Endothelial cell of umbilical vein (primary cell): Measurements from ENCODE around the gene SEMA4C. TPM values are rescaled to one million over a fixed set of nuclear protein-coding genes. Genes with fewer than 3 reads are reported as not detected.

Experiments
- BruUV-seq: library from RNA; stranded (reverse); fragments of 400-500 nt; replicated peaks from 2 replicates; lab custom pipeline; 2021; lab: Mats Ljungman, UMichigan
- CTCF ChIA-PET: fragments of 300-600, 350-600 bp; sonication (Branson Sonifier 250); formaldehyde crosslinking; loops from one replicate; lab custom pipeline; 2021; ENCODE audit warnings: antibody characterized with exemption, inconsistent platforms; lab: Charles Lee
- POLR2A ChIA-PET: fragments of 300-600, 350-600 bp; sonication (Branson Sonifier 250); formaldehyde crosslinking; loops from one replicate; lab custom pipeline; 2021; ENCODE audit warnings: antibody characterized with exemption, inconsistent platforms; lab: Charles Lee
- DNase-seq: peaks from one replicate; pipeline ENCODE4 v3.0.0-alpha.2; 2011; ENCODE audit warnings: low read depth, low spot score
- FAIRE-seq: peaks from 2 replicates; lab custom pipeline; 2011; peaks lifted over from hg19 to GRCh38; lab: Jason Lieb, UNC
- H2AFZ ChIP-seq: 2 replicates; pipeline ENCODE4 v1.6.0; 2012; ENCODE audit warnings: low read depth, low read length, control low read depth, inconsistent platforms
- H3K27ac ChIP-seq: 2 replicates; pipeline ENCODE4 v1.5.1; 2011; ENCODE audit warnings: low read depth, mild to moderate bottlenecking, control low read depth, low read length, moderate library complexity; ENCODE audit not compliant: insufficient read depth
- H3K27me3 ChIP-seq, 2 experiments: 2 replicates each; pipeline versions ENCODE4 v1.6.0 to v1.6.1; 2011; ENCODE audit warnings: low read length in 2 of 2, mixed read lengths in 1 of 2; ENCODE audit not compliant: control insufficient read depth in 2 of 2, insufficient read depth in 2 of 2
- H3K36me3 ChIP-seq, 2 experiments: 2 replicates in 1 of 2; 3 replicates in 1 of 2; pipeline ENCODE4 v1.5.1; 2011; ENCODE audit warnings: low read length in 2 of 2, mild to moderate bottlenecking in 1 of 2, moderate library complexity in 1 of 2; ENCODE audit not compliant: control insufficient read depth in 2 of 2, insufficient read depth in 2 of 2; ENCODE audit errors: extremely low read depth in 1 of 2
- H3K4me1 ChIP-seq: 3 replicates; pipeline ENCODE4 v1.5.1; 2011; ENCODE audit warnings: mild to moderate bottlenecking, low read length; ENCODE audit not compliant: control insufficient read depth, insufficient read depth; ENCODE audit errors: extremely low read depth
- H3K4me2 ChIP-seq: 2 replicates; pipeline ENCODE4 v1.6.1; 2011; ENCODE audit warnings: low read length, control low read depth, mixed read lengths; ENCODE audit not compliant: insufficient read depth
- H3K4me3 ChIP-seq, 3 experiments: fragments of 200-600 bp in 1 of 3; sonication (generic), shearing (Covaris generic) in 1 of 3; replicated peaks in 1 of 3; 2 replicates each; pipeline ENCODE4 v1.5.1; 2011 to 2016; ENCODE audit warnings: control low read depth in 3 of 3, low read length in 3 of 3, mild to moderate bottlenecking in 2 of 3, inconsistent platforms in 1 of 3, low read depth in 1 of 3, moderate library complexity in 1 of 3; ENCODE audit not compliant: insufficient read depth in 1 of 3
- H3K79me2 ChIP-seq: 2 replicates; pipeline ENCODE4 v1.6.0; 2012; ENCODE audit warnings: low read length, inconsistent platforms; ENCODE audit not compliant: control insufficient read depth, insufficient read depth
- H3K9ac ChIP-seq: replicated peaks from 2 replicates; pipeline ENCODE3; 2011; ENCODE audit warnings: low read length, control low read depth; ENCODE audit not compliant: insufficient read depth; ENCODE audit errors: extremely low read depth
- H3K9me1 ChIP-seq: replicated peaks from 3 replicates; pipeline ENCODE4 v1.6.0; 2011; ENCODE audit warnings: mild to moderate bottlenecking, low read length; ENCODE audit not compliant: control insufficient read depth, insufficient read depth; ENCODE audit errors: extremely low read depth
- H3K9me3 ChIP-seq: replicated peaks from 2 replicates; pipeline ENCODE4 v1.5.1; 2012; ENCODE audit warnings: low read length, inconsistent platforms; ENCODE audit not compliant: control insufficient read depth, insufficient read depth
- H4K20me1 ChIP-seq: replicated peaks from 2 replicates; pipeline ENCODE3; 2011; ENCODE audit warnings: mild to moderate bottlenecking, low read length; ENCODE audit not compliant: control insufficient read depth, insufficient read depth; ENCODE audit errors: extremely low read depth
- CTCF ChIP-seq, 2 donors: IDR thresholded peaks; 1 replicate in 1 of 2; 2 replicates in 1 of 2; pipeline ENCODE4 v1.5.1; 2011; ENCODE audit warnings: low read length in 2 of 2, mild to moderate bottlenecking in 2 of 2, moderate library complexity in 2 of 2, control low read depth in 1 of 2, inconsistent platforms in 1 of 2, low read depth in 1 of 2; ENCODE audit not compliant: insufficient read depth in 1 of 2; ENCODE audit errors: extremely low read depth in 1 of 2
- EZH2 ChIP-seq: IDR thresholded peaks from 2 replicates; pipeline ENCODE4 v1.6.1; 2012; ENCODE audit warnings: borderline replicate concordance, low read depth, mild to moderate bottlenecking, moderate library complexity, low read length, inconsistent platforms; ENCODE audit not compliant: severe bottlenecking
- FOS ChIP-seq: IDR thresholded peaks from 2 replicates; pipeline ENCODE4 v1.6.1; 2011; ENCODE audit warnings: mild to moderate bottlenecking, low read length, moderate library complexity, borderline replicate concordance; ENCODE audit not compliant: insufficient read depth
- GATA2 ChIP-seq: IDR thresholded peaks from 2 replicates; pipeline ENCODE4 v1.7.0; 2011; ENCODE audit warnings: low read depth, mild to moderate bottlenecking, moderate library complexity, mixed read lengths, low read length; ENCODE audit not compliant: insufficient read length, insufficient read depth
- JUN ChIP-seq: IDR thresholded peaks from 2 replicates; pipeline ENCODE4 v1.6.1; 2011; ENCODE audit warnings: borderline replicate concordance, low read depth; ENCODE audit not compliant: insufficient read length, insufficient read depth
- MAX ChIP-seq: IDR thresholded peaks from 2 replicates; pipeline ENCODE4 v1.6.1; 2011; ENCODE audit not compliant: insufficient read depth, insufficient read length
- MYC ChIP-seq: IDR thresholded peaks from one replicate; pipeline ENCODE4 v1.6.1; 2011; ENCODE audit warnings: mild to moderate bottlenecking, low read depth, low read length
- POLR2A ChIP-seq: IDR thresholded peaks from 2 replicates; pipeline ENCODE4 v1.6.1; 2012; ENCODE audit warnings: low read depth, mild to moderate bottlenecking, control low read depth, low read length
- POLR2AphosphoS5 ChIP-seq: IDR thresholded peaks from 2 replicates; pipeline ENCODE4 v1.6.1; 2012; ENCODE audit warnings: low read depth, mild to moderate bottlenecking, control low read depth, low read length, moderate library complexity; ENCODE audit not compliant: insufficient read depth
- dilution Hi-C: fragments of 300-500 bp; cut with MboI; formaldehyde crosslinking; loops from one replicate; pipeline ENCODE4 v1.15.0; 2019; ENCODE audit warnings: low sequenced_read_pairs; ENCODE audit not compliant: extremely low pct_ligation_motif_present
- intact Hi-C: fragments of 100-400 bp; cut with micrococcal nuclease; formaldehyde crosslinking; loops from one replicate; pipeline ENCODE4 v1.10.0; 2022
- polyA plus RNA-seq, 4 experiments: library from polyadenylated mRNA; depleted of rRNA in 3 of 4; stranded (reverse) in 3 of 4; unstranded in 1 of 4; fragments of >200 nt; gene quantifications; 2 replicates each; pipeline versions ENCODE4 v1.2.1 to v1.2.3, GENCODE V29; 2011 to 2012; ENCODE audit warnings: missing spikeins in 1 of 4
- total RNA-seq: library from RNA; stranded (reverse); gene quantifications from 2 replicates; pipeline ENCODE4 v1.2.3, GENCODE V29; 2021

Gene SEMA4C
- total and polyA plus RNA-seq, 2 donors (not counting 3 experiments of a cell fraction or from before 2014, with no cell fraction given), result 16.4 to 17.3 TPM

DNA sequence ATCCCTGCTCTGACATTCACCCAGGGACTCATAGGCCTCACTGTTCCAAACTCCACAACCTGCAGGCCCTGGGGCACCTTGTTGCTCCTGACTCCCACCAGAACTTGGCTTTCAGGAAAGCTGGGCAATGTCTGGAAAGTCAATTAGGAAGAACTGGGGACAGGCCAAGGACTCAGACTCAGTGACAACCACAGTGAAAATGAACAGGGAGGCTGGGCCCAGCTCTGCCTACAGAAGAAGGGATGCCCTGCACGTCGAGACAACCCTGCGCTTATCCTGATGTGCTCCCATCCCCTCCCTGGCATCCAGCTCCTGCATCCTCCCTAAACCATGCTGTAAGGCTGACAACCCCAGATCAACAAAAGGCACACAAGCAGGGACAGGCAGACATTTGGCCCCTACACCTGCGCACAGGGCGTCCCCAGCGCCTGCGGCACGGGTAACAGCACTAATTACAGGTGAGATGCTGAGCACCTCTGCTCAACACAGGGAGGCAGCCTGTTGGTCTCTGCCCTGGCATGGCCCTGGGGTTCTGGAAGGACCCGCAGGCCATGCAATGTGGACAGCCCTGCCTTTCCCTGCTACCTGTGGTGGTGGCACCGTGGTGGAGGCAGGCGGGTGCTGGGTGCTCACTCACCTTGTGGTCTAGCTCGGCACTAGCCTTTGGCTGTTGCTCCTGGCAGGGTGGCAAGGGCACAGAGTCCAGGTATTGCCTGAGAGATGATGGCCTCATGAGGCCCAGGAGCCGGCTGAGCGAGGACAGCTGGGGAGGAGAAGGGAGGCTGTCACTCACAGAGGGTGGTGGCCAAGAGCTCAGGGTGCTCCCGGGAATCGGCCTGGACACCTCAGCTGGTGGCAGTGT, 23.6 kb upstream of the SEMA4C start:
- no peaks in the 10 kb centered on the region for H3K27me3 ChIP-seq
- FAIRE-seq (no peak), DNase-seq (no peak)
- no TSS peak for BruUV-seq
- no peaks in the 10 kb centered on the region for H3K79me2 ChIP-seq
- H3K9me1 ChIP-seq, result no peaks in the 10 kb centered on the region
- H3K27ac ChIP-seq, result no peak overlapping the region
- ChIA-PET CTCF (no interaction called here), POLR2A (no interaction called here)
- H3K9me3 ChIP-seq, result no peaks in the 10 kb centered on the region
- no peaks in the 10 kb centered on the region for H3K36me3 ChIP-seq
- H3K4me1 ChIP-seq, result no peaks in the 10 kb centered on the region
- intact Hi-C loops, result no loop called here
- no peak overlapping the region for H2AFZ ChIP-seq
- H3K4me2 ChIP-seq, result no peak overlapping the region
- no peak overlapping the region for H3K9ac ChIP-seq
- no peak for TF ChIP-seq GATA2
- no peak for TF ChIP-seq POLR2AphosphoS5
- TF ChIP-seq CTCF (IDR thresholded peaks at IDR 0.05; ENCODE audit: extremely low read depth in 1 of 2, insufficient read depth in 1 of 2, low read depth in 1 of 2, low read length in 2 of 2), result no peak
- no peak for TF ChIP-seq MAX
- TF ChIP-seq MYC, result no peak
- no peak for TF ChIP-seq JUN
- TF ChIP-seq EZH2, result no peak
- no peak for TF ChIP-seq POLR2A
- no peak for TF ChIP-seq FOS
- no peak overlapping the region for H3K4me3 ChIP-seq
- dilution Hi-C loops, result no loop called here
- H4K20me1 ChIP-seq, result no peaks in the 10 kb centered on the region
